ENCODE results near the gene RHD.
"Not testable (repeated sequence)": the region's sequence is repeated elsewhere in the genome, so short reads cannot be mapped to it uniquely, and the experiment has no call there.

Gene RHD

DNA sequence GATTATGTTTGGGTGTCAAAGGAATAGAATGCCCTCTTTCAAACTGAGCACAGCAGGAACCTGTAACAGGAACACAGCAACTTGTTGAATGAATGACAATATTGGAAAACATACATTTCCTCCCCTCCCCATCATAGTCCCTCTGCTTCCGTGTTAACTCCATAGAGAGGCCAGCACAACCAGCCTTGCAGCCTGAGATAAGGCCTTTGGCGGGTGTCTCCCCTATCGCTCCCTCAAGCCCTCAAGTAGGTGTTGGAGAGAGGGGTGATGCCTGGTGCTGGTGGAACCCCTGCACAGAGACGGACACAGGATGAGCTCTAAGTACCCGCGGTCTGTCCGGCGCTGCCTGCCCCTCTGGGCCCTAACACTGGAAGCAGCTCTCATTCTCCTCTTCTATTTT is at the start of gene RHD:
Gene RHD, plus strand, starts transcription at position 272 of the 400 bp plus-strand sequence. Its CDS starts 39 bp downstream, at position 311.
- DNase-seq = not testable (repeated sequence)

DNA sequence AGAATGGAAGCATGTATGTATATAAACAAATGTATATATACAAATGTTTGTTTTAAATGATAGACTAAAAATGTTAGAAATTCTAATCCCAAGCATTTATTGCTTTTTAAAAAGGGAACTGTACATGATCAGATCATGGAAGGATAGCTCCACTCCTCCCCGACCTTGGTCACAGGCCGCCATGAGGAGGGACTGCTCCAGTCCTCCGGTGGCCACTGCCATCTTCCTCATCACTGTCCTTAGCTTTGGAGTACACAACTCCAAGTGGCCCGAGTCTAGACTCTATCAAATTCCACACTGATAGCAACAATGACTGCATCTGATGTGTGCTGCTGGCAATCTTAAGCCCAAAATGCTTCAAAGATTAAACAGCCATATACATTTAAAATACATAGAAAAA is 49.7 kb upstream of the RHD start:
- DNase-seq = no peak

DNA sequence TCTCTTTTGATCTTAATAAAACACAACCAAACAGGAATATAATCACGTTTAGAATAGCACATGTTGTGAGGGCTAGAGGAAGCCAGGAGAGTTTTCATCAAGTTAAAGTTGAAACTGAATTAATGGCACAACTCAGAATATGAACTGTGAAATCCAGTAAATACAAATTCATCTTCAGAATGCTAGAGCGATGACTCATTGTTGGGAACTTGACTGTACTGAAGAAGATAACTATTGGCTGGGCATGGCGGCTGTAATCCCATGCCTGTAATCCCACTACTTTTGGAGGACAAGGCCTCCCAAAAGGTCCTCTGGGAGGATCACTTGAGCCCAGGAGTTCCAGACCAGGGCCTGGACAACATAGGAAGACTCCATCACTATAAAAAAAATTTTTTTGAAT is 48.8 kb upstream of the RHD start:
- DNase-seq = no peak

DNA sequence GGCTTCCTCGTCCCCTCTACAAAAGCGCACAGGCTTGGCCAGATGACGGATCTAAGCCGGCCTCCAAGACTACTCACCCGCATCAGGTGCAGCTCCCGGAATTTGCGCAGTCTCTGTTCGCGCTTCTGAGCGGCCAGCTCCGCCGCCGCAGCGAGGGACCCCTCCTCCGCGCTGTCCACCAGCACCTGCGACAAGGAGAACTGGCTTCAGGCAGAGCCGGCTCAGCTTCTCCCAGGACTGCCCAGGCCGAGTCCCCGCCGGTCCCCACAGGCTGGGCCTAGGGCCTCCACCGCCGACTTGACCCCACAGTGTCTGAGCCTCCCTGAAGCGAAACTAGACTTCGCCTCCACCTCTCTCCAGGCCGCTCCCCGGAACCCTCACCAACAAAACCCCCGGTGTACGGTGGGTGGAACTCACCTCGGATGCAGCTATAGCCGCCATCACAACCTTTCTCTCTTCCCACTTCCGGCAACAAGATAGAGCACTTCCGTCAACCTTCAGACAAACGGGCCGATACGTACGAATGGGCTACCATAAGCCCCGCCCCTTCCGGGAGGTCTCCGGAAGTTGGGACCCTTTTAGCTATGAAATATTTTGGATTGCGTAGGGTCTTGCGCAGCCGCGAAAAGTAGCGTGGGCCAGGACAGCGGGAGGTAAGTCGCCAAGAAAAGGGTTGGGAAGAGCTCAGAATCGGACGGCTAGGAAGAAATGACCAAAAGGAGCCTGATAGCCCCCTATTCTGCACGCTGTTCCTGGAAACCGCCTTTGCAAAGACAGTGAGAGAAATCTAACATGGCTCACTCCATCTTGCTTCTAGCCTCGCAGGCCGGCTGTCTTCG is 40.1 kb upstream of the RHD start, which contains the start of gene SYF2:
Gene SYF2, minus strand, starts transcription at position 476 of the 839 bp plus-strand sequence. Its CDS starts 35 bp downstream, at position 441.
- peak; percentile 95 for DNase-seq

DNA sequence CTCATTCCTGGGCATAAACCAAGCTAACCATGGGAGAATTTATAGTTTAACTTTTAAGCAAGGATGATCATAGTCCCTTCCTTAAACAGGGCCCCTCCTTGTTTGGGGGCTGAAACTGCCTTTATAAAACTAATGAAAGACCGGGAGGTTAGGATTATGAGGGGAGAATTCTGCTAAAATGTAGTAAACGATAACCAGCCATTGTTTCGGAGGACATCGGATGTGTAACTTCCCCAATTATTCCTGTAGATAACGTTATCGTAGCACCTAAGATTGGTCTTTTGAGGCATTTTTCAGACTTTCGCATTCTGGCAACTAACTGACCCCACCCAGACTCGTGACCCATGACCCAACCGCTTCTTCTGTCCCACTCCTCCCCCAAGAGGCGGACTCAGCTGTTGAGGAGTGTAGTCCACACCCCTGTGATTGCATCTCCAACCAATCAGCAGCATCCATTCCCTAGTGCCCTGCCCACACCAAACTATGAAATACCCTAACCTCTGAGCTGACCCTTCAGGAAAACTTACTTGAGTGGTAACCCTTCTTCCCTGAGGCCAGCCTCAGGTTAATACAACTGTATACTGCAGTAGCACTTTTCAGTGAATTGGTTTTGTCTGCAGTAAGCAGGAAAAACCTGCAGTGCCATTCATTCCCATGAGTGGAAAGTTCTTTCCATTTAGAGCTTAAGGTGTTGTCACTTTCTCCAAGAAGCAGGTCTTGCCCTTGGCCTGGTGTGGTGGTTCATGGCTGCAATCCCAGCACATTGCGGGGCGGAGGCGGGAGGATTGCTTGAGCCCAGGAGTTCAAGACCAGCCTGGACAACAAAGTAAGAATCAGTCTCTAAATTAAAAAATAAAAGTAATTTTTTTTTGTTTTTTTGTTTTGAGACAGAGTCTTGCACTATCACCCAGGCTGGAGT is 39.2 kb upstream of the RHD start:
- peak; percentile 90 for DNase-seq

DNA sequence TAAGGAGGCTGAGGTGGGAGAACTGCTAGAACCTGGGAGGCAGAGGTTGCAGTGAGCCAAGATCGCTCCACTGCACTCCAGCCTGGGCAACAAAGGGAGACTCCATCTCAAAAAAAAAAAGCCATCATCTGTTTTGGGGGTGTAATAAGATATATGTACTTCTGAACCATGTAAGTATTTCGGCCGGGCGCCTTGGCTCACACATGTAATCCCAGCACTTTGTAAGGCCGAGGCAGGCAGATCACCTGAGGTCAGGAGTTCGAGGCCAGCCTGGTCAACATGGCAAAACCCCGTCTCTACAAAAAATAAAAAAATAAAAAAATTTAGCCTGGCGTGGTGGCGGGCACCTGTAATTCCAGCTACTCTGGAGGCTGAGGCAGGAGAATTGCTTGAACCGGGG is 36.9 kb upstream of the RHD start:
- DNase-seq = not testable (repeated sequence)

DNA sequence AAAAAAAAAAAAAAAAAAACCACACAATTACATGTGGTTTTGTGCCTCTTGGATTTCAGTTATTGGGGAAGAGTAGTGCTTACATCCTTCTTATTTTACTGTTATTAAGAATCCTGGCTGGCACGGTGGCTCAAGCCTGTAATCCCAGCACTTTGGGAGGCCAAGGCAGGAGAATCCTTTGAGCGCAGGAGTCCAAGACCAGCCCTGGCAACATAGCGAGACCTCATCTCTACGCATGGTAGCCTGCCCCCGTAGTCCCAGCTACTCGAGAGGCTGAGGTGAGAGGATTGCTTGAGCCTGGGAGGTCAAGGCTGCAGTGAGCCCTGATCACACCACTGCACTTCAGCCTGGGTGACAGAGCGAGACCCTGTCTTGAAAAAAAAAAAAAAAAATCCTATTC is 36.0 kb upstream of the RHD start:
- DNase-seq = not testable (repeated sequence)

DNA sequence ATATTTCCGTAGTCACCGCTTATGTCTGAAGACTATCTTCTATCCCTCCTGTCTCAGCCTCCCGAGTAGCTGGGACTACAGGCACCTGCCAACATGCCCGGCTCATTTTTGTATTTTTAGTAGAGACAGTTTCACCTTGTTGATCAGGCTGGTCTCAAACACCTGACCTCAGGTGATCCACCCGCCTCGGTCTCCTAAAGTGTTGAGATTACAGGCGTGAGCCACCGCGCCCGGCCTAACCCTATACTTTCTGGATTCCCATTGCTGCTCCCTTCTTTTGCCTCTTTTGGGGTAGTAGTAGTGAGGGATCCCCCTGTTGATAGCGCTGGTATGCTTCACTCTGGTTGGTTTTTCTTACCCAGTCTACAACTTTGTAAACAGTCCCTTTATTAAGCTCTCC is 34.3 kb upstream of the RHD start:
- DNase-seq = no peak

DNA sequence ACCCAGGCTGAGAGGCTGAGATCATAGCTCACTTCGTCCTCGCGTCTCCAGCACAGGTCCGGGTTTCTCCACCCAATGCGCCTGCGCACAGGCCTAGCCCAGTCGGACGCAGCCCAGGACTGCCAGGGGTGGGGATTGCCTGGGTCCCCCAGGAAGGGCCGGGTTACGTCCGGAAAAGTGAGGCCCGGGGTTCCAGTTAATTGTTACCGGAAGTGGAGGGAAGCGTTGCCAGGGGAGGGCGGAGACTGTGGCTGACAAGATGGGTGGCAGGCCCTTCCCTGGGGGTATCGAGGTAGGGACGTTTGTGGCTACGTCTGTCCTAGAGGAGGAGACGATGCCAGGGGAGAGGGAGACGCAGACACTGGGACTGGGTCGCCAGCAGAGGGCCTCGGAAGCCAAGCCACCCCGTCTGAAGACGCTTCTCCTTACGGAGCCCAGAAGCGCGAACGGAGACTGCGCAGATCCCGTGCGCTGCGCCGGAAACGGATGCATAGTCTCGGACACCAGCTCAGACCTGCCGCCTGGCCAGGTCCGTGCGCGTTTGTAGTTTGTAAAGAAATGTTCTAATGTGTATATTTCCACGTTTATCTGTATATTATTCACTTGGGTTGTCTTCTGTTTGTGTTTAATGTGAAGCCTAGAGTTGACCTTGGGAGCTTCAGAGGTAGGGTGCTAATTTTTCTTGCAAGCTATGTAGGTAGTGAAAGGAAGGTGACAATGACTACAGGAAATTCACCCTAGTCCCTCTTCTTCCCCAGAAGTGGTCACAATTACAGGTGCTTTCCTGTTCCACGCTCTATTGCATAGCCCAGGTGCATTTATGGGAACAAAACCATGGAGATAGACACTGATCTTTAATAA is 32.4 kb upstream of the RHD start:
- peak; percentile 97 for DNase-seq

DNA sequence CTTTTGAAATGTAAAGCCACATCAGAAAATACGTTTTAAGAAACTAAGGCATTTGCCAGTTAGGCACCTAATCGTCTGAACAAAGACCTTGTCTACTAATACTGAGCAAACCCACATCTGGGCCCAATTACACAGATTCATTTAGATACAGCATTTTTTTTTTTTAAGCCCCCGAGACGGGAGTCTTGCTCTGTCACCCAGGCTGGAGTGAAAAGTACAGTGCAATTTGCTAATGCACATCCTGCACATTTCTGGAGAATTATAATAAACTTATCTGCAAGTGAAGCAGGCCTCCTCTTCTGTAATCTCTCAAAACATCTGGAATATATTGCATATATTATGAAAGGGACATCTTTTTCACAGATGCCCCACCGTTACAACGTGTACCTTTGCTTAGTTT is 28.4 kb upstream of the RHD start:
- no peak for DNase-seq

DNA sequence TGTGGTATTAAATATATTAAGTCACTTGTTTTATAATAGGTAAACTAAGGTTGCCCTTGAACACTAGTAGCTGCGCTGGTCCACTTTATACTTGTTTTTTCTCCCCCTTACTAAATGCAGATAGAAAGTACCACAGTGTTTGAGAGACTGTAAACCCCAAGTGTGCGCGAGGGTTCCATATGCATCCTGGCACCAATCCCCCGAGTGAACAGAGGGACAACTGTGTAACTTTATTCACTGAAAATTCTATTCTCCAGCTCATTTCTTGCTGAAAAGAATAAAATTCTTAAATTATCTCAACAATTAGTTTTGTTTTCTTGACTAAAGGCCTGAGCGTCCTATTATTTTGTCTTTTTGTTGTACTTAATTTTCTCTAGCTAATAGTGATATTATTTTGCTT is 26.9 kb upstream of the RHD start:
- DNase-seq = no peak

DNA sequence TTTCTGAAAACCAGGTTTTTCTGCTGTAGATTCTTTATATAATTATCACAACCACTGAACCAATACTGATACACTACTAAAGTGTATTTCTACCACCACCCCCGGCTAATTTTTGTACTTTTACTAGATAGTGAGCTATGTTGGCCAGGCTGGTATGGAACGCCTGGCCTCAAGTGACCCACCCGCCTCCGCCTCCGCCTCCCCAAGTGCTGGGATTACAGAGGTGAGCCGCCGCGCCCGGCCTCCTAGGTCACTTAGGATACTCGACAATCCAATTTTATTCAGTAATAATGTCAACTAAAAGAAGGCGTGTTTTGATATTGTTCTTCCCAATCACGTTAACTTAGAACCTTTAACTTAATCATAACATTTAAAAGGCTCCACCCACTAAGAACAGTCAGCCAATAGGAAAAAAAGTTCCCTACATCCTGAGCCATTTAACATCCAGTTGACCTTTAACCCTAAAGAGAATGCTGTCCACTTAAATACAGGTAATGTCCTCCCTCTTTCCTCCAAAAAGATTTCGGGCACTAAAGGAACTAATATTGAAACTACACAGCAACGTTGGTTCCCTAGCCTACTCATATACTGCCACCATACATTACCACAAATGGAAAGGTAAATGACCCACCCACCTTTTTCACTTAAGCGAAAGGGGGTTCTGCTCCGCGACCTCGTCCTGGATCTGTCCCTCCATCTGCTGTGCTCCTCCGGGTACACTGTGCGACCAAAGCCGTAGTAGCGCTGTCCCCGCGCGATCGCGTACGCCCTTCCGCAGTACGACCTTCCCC is 26.3 kb upstream of the RHD start:
- DNase-seq = peak; percentile 36

DNA sequence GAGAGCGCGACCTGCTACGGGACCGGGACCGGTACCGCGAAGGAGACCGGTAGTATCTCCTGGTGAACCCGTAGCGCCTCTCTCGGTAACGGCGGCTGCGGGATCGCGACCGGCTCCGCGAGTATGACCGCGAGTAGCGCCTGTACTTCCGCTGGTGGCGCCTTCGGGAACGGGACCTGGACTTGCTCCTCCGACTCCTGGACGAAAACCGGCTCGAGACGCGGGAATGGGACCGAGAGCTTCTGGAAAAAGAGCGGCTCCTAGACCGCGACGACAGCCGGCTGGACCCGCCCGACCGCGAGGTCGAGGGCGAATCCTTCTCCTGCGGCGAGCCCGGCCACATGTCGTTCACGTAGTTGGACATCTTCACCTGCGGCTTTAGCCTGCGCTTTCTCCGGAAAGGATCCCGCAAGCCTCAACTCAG is 25.7 kb upstream of the RHD start:
- peak; percentile 38 for DNase-seq

DNA sequence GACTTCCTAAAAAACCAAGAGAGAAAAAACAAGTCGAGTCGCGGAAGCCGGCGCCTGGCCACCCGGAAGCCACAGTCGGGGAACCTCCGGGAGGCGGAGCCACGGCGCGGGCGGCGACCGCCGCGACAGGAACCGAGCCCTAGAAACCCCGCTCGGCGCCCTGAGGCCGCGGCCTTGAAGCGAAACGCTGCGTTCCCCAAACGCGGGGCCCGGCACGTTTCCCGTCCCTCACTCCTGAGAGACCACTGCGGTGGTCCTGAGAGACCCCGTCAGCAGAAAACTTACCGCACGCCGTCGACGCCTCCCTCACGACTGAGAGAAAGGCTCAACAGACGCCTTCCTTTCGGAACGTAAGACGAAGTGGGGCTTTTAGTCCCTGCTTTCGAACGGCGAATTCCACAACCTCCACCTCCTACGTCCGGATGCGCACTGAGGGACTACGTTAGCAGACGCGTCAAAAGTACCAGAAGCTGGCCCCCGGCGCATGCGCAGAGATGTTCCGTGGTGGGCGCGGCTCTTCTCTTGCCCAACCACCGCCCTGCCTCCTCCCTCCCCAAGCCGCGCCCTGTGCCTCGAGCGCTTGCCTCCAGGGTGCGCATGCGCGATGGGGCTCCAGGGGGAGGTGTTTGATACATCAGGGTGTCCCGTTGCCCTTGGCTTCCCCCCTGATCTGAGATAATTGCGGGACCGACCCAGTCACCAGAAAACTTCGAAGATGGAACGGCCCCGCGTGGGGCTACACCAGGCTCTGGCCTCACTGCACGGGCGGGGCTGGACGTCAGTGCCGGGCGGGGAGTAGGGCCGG is 25.1 kb upstream of the RHD start, which contains the start of gene RSRP1:
Gene RSRP1, minus strand, starts transcription at position 431 of the 805 bp plus-strand sequence. CDS start 491 bp downstream, outside the sequence.
- DNase-seq = peak; percentile 100

DNA sequence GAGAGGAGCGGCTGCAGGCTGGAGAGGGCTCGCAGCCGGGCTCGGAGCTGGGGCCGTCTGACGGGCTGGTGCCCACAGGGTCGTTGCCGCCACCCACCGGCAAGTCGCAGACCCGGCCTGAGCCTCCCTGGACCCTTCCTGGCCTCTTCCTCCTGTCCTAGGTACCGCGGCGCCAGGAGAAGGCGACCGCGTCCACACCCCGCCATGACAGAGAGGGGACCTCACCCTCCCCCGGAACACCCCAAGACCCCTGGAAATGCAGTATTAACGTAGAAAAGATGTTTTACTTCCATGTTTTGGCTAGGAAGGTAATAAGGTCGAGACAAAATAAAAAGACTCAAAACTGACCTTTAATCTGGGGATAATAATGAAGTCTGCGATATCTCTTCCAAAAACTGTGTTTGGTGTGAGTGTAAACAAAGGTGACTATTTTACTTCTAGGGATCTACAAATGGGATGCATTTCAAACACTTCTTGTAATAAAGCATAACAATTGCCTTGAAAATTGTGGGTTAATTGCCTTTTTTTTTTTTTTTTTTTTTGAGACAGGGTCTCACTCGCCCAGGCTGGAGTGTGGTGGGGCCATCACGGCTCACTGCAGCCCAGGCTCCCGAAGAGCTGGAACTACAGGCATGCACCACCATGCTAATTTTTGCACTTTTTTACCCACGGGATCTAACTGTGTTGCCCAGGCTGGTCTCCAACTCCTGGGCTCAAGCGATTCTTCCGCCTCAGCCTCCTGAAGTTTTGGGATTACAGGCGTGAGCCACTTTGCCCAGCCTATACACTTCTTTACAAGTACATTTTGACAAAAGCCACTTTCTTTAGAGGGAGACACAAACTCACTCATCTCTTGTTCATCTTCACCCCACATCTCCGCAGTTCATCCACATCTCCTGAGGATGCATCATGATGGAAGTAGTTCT is 24.2 kb upstream of the RHD start:
- no peak for DNase-seq

DNA sequence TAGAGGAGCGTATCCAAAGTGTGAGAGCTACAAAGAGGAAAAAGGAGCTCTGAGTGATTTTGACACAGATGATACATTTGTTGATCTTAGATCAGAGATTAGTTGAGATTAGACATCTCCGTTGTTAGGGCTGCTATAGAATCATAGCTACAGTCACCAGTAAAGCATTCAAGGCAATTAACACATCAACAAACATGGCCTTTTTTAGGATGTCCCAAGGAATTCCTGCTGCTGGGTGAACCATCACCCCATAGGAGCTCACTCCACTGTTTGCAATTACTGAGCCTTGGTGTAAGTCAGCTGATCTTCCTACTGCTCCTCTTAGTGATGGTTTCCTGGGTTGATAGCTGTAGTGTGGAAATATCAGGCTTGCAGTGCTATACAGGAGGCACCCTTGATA is 18.4 kb upstream of the RHD start:
- no peak for DNase-seq

DNA sequence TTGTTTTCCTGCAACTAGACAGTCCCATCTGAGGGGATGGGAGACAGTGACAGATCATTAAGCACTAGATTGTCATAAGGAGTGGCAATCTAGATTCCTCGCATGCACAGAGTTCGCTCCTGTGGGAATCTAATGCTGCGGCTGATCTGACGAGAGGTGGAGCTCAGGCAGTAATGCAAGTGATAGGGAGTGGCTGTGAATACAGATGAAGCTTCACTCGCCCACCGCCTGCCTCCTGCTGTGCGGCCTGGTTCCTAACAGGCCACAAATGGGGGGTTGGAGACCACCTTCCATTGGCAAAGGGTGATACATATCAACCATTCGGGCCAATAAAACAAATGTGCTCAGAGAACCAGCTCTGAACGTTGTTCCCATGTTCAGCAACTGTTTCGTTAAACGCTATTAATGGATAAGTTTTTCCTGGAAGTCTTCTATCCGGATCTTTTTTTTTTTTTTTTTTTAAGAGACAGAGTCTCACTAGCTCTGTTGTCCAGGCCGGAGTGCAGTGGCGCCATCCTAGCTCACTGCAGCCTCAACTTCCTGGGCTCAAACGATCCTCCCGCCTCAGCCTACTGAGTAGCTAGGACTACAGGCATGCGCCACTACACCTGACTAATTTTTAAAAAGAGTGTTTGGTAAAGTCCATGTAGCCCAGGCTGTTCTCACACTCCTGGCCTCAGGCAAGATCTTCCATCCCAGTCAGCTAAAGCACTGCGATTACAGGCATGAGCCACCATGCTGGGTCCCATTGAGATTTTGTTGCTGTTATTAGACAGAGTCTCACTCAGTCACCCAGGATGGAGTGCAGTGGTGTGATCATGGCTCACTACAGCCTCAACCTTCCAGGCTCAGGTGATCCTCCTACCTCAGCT is 16.4 kb upstream of the RHD start:
- DNase-seq = no peak

DNA sequence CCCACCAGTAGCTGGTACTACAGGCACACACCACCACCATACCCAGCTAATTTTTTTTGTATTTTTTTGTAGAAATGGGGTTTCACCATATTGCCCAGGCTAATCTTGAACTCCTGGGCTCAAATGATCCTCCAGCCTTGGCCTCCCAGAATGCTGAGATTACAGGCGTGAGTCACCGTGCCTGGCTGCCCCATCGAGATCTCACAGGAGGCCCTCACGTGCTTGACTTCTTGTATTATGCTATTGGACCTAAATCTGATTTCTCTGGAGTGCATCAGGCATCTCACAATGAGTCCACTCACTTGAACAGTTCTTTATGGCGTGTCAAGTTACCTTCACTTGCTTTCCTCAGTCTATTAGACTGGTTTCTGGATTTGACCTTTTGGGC is 15.7 kb upstream of the RHD start:
- no peak for DNase-seq

DNA sequence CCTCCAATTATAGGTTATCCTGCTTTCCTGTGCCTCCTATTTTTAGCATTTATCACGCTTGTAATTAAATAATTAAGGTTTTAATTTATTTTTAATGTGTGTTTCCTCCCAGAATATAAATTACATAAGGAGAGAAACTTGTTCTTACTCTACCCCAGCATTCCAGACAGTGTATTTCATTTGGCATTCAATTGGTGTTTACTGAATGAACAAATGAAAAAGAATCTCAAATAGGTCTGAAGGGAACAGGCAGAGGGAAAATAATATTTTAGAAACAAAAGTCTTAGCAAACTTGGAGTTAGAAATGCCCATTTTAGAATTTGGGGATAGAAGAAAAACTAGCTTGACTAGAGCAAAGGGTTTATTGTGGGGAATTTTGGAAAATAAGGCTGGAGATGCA is 15.1 kb upstream of the RHD start:
- DNase-seq = no peak
